LNCaP clone FGC (cell line): ENCODE measurements around the gene EBF3.

Experiments used
- DNase-seq: peaks from one replicate; pipeline ENCODE4 v3.0.0-alpha.2; 2011; ENCODE audit warnings: low read depth
- H3K4me3 ChIP-seq: 2 replicates; pipeline ENCODE4 v1.5.1; 2011; ENCODE audit warnings: mild to moderate bottlenecking, low read depth, low read length, control low read depth
- CTCF ChIP-seq: IDR thresholded peaks from 2 replicates; pipeline ENCODE4 v1.5.1; 2012; ENCODE audit warnings: mild to moderate bottlenecking; ENCODE audit not compliant: control insufficient read depth, insufficient read depth; ENCODE audit errors: extremely low read depth

EBF3 gene

GRCh38 chr10:129942936-129943715 is 20.9 kb downstream of the EBF3 start:
- no peak for TF ChIP-seq CTCF
- H3K4me3 ChIP-seq = no peak overlapping the region
- DNase-seq = no peak

GRCh38 chr10:129942391-129942790 is 21.7 kb downstream of the EBF3 start:
- DNase-seq = no peak
- no peak overlapping the region for H3K4me3 ChIP-seq
- no peak for TF ChIP-seq CTCF

GRCh38 chr10:129942019-129942277 is 22.1 kb downstream of the EBF3 start:
- no peak for DNase-seq
- H3K4me3 ChIP-seq = no peak overlapping the region
- no peak for TF ChIP-seq CTCF

- DNase-seq = no peak
- no peak overlapping the region for H3K4me3 ChIP-seq
- TF ChIP-seq CTCF = no peak
These were observed 22.7 kb downstream of the EBF3 start for GRCh38 chr10:129941199-129942018.

GRCh38 chr10:129940617-129941198 is 23.4 kb downstream of the EBF3 start:
- no peak overlapping the region for H3K4me3 ChIP-seq
- no peak for TF ChIP-seq CTCF
- no peak for DNase-seq

GRCh38 chr10:129939416-129940275 is 24.4 kb downstream of the EBF3 start:
- DNase-seq = no peak
- TF ChIP-seq CTCF = no peak
- H3K4me3 ChIP-seq = no peak overlapping the region
